ENCODE measurements around the gene MOB1B.
A peak's percentile ranks its signal among the peaks of the same experiment; 100 is the strongest.
"Not testable (repeated sequence)": the region's sequence is repeated elsewhere in the genome, so short reads cannot be mapped to it uniquely, and the experiment has no call there.

Gene MOB1B

GRCh38 chr4:70901984-70902576, at the start of gene MOB1B:
Gene MOB1B, plus strand, starts transcription at chr4:70902369. Its CDS starts 168 bp downstream, at chr4:70902537.
- DNase-seq (ENCODE audit: low read depth) = peak; percentile 85

GRCh38 chr4:70855464-70855863, 46.7 kb upstream of the MOB1B start:
- no peak for DNase-seq (ENCODE audit: low read depth)

DNA sequence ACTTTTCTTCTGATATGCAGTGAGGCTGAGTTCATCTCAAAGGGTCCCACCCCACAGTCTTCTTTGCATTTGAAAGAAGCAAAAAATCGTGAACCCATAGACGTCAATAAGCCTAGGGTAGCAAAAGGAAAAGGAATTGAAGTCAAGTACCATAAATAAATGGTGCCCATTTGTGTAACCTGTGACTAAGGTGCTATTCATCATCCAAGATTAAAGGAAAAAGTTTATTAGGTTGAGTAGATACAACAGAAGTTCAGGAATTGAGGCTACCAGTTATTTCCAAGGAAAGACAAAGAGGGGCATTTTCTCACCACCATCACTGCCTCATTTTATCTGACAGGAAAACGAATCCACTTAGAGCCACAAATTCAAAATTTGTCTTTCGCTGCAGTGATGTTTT, 43.7 kb upstream of the MOB1B start:
- DNase-seq (ENCODE audit: low read depth) = no peak

GRCh38 chr4:70859066-70859465, 43.1 kb upstream of the MOB1B start:
- DNase-seq (ENCODE audit: low read depth) = no peak

DNA sequence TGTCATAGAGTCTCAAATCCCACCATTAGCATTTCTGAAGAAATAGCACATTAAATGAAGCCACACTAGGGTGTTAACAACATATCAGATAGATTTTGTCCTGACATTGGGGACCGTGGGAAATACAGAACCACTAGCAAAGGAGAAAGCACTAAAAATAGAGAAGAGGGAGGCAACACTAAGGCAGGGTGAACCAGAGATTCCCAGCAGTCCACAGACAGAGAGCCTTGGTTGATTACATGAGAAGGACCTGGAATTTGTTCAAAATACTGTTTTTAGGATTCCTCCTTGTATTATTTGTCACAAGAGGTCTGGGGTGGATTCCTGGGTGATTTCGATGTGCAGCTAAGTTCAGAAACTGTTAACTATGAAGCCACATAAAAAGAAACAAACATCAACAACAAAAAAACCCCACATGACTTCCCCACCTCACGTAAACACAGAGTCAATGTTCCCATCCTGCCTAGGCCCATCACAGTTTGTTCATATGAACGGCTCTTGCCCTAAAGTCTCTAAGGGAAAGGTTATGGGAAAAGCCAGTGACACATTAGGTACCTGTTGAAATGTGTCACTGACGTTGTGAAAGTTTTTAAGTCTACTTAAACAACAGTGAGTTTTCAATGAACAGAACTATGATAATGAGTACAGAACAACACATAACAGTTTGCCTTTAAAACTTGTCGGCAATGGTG, 38.9 kb upstream of the MOB1B start:
- no peak for DNase-seq (ENCODE audit: low read depth)

DNA sequence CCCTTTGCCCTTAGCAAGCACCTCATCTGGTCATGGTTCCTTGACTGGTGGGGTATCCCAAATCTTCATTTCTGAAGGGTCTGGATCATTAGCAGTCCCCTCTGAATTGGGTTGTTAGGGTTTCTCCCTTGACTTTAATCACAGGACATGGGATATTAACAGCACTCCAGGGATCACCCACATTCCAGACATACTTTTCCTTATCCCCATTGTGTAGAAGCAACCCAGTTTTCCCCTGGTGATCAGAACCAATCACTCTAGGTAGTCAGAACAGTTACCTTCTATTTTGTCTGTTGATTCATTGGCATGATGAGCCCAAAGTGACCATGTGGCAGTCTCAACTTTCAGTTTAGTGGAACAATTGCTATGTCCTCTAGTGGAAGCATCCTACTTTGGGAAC, 33.4 kb upstream of the MOB1B start:
- DNase-seq (ENCODE audit: low read depth) = no peak

DNA sequence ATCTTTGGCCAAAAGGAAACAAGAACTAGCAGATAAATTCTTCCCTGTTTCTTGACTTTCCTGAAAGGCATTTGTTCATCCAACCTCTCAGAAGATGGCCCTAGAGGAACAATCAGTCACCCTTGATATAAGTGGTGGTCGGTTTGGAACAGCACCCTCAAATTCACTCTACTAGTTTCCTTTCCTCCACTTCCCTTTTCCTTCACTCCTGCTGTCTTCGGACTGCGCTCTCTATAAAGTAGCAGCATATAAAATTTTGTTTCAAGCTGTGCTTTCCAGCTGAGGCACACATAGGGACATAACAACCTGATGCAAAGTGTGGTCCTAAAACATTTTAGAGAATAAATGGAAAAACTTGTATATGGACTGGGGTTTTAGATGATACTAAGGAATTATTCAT, 29.0 kb upstream of the MOB1B start:
- no peak for DNase-seq (ENCODE audit: low read depth)

DNA sequence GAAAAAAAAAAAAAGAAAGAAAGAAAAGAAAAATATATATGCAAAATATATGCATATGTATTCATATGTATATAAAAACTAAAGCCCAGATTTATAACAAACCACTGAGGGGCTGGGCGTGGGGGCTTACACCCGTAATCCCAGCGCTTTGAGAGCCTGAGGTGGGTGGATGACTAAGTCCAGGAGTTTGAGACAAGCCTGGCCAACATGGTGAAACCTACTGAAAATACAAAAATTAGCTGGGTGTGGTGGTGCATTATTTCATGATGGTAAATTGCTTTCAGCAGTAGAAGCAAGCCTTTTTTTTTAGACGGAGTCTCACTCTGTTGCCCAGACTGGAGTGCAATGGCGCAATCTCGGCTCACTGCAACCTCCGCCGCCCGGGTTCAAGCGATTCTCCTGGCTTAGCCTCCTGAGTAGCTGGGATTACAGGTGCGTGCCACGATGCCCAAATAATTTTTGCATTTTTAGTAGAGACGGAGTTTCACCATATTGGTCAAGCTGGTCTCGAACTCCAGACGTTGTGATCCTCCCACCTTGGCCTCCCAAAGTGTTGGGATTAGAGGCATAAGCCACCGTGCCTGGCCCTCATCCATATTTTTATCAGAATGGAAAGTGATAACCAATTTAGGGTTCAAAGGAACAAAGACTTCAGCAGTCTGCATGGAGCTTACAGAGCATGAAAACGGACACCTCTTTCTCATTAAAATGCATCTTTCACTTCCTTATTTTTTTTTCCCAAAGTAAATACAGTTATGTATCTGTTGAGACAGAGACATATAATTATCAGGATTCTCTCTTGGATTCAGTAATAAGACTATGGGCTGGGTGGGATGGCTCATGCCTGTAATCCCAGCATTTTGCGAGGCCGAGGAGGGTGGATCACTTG, 27.7 kb upstream of the MOB1B start:
- DNase-seq (ENCODE audit: low read depth) = no peak

DNA sequence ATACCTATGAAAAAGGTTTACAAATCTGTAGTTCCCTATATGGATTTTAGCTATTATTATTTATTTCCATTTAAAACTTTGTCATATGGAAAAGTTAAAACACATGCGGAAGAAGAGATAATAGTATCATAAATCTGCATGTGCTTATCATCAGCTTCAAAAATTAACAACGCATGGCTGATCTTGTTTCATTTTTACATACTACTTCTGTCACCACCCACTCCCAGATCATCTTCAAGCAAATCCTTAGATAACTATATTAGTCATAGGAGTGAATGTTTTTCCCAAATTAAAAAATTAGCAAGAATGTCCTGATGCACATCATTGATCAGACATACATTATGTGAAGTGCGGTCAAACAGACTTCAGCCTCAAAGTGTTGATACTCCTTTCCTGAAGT, 24.6 kb upstream of the MOB1B start:
- no peak for DNase-seq (ENCODE audit: low read depth)

DNA sequence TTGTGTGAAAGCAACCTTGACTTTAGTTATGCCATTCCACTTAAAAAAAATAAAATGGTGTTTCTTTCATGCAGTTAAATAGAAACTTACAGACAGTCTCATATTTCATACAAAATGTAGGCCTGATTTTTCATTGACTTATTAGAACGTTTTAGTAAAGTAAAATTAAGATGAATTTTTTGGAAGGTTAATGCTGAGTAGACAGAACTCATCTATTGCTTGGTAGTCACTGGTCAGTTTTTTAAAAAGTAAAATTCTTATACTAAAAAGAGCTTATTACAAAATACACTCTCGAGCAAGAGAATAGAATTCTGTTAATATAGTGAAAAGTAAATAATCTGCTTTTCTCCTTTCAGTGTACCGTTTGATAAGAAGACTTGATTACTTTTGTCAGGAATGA, 21.4 kb upstream of the MOB1B start:
- DNase-seq (ENCODE audit: low read depth) = no peak

DNA sequence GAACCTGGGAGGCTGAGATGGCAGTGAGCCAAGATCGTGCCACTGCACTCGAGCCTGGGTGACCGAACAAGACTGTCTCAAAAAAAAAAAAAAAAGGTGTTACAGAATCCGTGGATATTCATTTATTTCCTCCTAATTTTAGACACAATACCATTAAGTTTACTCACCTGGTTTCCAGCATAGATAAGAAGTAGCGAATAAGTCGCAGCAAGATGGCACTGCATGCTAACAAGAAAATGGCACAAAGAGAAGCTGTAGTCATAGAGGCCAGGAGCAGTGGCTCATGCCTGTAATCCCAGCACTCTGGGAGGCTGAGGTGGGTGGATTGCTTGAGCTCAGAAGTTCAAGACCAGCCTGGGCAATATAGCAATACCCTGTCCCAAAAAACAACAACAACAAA, 17.0 kb upstream of the MOB1B start:
- DNase-seq (ENCODE audit: low read depth) = no peak

DNA sequence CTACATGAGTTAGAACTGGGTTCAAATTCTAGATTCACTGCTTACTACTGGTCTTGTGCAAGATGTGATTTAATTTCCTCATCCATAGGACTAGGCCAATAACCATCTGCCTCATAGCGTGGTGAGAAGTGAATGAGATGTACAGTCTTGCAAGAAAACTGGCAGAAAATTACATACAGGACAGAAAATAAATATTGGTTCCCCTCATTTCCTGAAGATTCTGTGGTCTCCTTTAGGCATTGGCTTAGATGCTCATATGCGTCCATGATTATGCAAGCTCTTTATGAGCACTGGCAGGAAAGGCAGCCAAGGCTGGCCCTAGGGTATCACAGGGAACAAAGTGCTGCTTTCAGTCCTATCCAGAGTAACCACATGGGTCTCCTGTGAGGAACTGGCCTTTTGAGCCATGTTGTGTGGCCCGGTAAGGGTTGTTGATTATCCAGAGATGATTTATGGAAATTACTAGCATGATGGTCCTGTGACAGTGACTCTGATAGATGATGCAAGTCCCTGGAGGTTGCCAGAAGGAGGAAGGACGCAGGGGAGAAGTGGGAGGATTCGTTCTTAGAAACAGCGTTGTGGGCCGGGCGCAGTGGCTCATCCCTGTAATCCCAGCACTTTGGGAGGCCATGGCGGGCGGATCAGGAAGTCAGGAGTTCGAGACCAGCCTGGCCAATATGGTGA, 9.9 kb upstream of the MOB1B start:
- DNase-seq (ENCODE audit: low read depth) = no peak

DNA sequence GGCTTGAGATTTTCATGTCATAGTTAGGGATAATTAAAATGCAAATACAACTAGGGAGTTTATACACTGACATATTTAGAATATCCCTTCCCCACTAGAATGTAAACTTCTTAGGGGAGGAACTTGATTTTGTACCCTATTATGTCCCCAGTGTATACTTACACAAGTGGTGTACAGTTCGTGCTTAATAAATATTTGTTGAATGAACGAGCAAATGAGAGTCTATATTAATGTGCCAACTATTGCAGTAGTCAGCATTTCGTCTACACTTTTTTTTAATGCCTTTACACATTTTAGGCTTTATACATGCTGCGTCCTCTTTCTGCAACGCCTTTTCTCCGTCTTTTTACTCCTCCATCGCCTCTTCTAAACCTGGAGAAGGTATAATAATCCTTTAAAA, 8.4 kb upstream of the MOB1B start:
- no peak for DNase-seq (ENCODE audit: low read depth)

DNA sequence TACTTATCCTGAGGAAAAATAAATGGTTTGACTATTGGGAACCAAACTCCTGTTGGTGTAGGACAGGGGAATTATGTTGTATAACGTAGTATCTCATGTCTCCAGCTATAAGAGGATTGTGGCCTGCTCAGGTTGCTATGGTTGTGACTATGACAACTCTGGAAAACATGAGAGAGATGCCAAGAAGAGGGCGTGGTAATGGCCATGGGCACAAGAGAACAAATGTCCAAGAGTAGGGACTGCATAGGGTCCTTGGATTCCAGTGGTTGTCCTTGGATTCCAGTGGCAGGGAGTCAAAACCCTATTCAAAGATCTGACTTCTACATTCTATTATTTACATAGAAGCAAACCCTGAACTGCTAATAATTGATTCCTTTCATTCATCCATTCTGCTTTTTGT, 6.8 kb upstream of the MOB1B start:
- DNase-seq (ENCODE audit: low read depth) = no peak

DNA sequence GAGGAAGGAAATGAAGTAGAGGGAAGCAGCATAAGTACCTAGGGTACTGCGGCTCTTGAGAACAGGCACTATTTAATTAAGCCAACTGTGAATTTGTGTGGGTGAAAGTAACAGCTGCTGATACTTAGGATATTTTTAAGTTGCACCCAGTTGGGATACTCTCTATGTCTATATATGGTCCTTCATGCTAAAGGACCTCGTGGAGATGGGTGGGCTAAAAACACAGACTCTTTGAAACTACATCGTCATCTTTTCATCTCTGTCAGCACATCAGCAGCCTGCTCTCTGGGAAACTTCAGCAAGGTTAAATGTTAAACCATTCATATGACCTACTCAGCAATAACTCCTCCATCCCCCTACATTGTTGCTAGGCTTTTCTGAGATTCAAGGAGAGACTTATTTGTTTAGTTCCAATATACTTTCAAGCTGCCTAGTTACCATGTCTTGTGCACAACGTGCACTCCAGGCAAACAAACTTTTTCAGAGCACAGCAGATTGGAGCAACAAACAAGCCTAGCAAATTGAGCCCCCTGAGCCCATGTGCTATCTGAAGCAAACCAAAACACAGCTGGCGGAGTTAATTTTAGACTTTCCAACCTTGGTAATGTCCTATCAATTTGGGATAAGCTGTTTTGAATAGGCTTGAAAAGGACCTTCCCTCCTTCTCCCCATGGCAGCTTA, 6.2 kb upstream of the MOB1B start:
- DNase-seq (ENCODE audit: low read depth) = no peak

GRCh38 chr4:70898581-70898980, 3.6 kb upstream of the MOB1B start:
- not testable (repeated sequence) for DNase-seq (ENCODE audit: low read depth)

- DNase-seq (ENCODE audit: low read depth) = no peak
Measured at GRCh38 chr4:70901607-70901983, 574 bp upstream of the MOB1B start.

- no peak for DNase-seq (ENCODE audit: low read depth)
Measured at GRCh38 chr4:70902577-70903290, 565 bp downstream of the MOB1B start.

DNA sequence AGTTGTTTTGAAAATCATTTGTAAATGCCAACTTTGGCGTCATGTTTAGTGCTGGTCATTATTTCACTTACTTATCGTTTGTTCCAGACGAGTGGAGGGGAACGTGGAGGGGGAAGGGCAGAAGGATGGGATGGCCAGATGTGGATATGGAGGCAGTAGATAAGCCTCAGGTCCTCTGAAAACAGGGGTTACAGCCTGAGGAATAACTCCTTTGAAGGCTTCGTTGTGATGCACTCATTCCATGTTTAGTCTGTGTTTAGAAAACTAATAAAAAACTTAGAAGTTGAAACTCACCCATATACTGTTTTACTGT, 1.1 kb downstream of the MOB1B start:
- peak; percentile 84 for DNase-seq (ENCODE audit: low read depth)

GRCh38 chr4:70908993-70909556, 6.9 kb downstream of the MOB1B start:
- no peak for DNase-seq (ENCODE audit: low read depth)

GRCh38 chr4:70914000-70914399, 11.8 kb downstream of the MOB1B start:
- DNase-seq (ENCODE audit: low read depth) = no peak

All from CMK (cell line).